Fibroblast of skin of scalp (primary cell): ENCODE results near the gene KLHL35.
"Not testable (repeated sequence)": the region's sequence is repeated elsewhere in the genome, so short reads cannot be mapped to it uniquely, and the experiment has no call there.

Experiments used
- DNase-seq: peaks from one replicate; pipeline ENCODE4 v3.0.0-alpha.2; 2013

Gene KLHL35

DNA sequence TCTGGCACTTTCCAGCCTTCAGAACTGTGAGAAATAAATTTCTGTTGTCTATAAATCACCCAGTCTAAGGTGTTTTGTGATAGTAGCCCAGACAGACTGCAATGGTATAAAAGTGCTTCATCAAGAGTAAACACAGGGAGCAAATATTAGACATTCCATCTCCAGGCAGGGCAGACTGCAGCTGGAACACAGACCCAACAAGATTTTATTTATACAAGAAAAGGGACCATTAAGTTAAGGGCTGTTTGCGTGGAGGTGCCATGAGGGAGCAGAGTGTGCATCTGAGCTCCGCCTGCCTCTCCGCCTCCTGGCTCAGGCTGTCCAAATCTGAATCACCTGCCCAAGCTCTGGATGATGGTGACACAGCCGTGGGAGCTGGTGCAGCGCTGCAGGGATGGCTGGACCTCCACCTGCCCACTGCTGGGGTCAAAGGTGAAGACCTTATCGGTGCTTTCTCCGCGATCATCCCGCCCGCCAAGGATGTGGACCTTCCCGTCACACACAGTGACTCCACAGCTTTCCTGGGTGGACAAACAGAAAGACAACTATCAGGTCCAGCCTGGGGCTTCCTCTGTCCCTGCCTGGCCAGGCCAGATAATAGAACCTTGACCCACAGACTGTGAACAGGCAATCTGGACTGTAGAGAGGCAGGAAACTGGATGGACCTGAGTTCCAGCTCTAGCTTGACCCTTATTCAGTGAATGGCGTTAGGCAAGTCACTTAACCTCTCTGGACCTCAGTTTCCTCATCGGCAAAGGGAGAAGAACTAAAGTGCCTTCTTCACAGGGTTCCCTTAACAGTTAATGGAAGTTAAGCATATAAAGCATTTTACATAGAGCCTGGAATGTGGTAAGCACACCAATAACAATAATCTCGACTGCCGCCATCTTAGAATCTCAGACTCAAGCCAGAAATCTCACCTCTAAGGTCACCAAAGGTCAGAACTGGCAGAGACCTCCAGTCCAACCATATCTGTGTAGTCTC lies 10.5 kb downstream of the KLHL35 start:
- DNase-seq = no peak

- DNase-seq = no peak
Observed at GRCh38 chr11:75421902-75422247, 11.1 kb downstream of the KLHL35 start.

- no peak for DNase-seq
Observed at GRCh38 chr11:75421035-75421602, 11.9 kb downstream of the KLHL35 start.

DNA sequence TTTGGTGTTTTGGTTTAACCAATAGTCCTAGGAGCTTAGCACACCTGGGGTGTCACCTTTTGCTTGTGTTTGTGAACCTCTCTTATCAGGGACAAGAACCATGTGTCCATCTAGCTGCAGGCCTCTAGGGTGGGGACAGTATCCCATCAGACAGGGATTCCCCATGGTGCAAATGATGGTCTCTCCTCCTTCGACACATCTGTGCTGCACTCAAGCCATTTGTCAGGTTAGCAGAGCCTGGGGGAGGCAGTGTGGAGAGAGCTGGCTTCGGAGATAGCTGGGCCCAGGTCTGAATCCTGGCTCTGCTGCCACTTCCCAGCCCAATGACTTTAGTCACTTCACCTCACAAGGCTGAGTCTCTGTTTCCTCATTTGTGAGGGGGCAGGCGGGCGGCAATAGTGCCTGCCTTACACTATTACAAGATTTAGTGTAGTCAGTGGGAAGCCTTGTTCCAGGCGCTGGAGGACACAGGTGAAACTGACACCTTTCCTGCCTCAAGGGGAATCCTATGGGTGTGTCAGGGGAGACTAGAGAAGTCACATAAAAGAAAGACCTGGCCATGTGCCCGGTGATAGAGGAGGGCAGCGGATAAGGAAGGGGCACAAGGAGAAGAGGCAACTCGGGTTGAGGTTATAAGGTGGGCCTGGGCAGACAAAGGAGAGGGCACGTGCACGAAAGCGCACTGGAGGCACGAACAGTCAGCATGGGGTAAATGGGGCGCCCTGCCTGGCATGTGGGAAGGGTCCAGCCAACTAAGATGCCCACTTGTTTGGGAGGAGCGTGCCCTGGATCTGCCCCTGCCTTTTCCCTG lies 12.6 kb downstream of the KLHL35 start:
- DNase-seq = no peak

DNA sequence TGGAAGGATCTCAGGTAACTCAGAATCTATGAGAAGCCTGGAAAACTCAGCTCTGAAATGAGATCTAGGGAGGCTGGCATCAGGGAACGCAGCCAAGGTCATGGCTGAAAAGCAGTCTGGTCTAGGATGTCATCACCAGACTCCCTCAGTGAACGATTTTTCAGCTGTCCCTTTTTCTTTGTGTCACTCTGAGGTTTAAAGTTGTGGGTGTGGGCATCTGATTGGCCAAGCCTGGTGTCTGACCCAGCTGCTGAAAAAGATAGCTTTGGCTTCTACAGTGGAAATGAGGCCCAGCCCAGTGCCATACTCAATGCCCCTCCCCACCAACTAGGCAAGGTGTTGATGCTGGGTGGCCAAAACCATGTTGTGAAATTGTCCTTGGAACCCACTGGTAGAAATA lies 19.1 kb downstream of the KLHL35 start:
- no peak for DNase-seq

DNA sequence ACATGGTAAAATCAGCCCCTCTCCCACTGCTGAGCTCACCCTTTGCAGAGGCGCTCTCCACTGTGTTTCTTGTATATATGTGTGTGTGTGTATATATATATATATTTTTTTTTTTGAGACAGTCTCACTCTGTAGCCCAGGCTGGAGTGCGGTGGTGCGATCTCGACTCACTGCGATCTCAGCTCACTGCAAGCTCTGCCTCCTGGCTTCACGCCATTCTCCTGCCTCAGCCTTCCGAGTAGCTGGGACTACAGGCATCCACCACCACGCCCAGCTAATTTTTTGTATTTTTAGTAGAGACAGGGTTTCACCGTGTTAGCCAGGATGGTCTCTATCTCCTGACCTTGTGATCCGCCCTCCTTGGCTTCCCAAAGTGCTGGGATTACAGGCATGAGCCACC lies 19.9 kb downstream of the KLHL35 start:
- DNase-seq = not testable (repeated sequence)

DNA sequence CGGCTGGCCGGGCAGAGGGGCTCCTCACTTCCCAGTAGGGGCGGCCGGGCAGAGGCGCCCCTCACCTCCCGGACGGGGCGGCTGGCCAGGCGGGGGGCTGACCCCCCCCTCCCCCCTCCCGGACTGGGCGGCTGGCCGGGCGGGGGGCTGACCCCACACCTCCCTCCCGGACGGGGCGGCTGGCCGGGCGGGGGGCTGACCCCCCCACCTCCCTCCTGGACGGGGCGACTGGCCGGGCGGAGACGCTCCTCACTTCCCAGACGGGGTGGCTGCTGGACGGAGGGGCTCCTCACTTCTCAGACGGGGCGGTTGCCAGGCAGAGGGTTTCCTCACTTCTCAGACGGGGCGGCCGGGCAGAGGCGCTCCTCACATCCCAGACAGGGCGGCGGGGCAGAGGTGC lies 23.0 kb downstream of the KLHL35 start:
- not testable (repeated sequence) for DNase-seq

- DNase-seq = no peak
Observed at GRCh38 chr11:75408957-75409219, 24.1 kb downstream of the KLHL35 start.

- DNase-seq = peak; percentile 8
Observed at GRCh38 chr11:75406338-75406777, 26.6 kb downstream of the KLHL35 start.

GRCh38 chr11:75403983-75404658 lies 28.9 kb downstream of the KLHL35 start:
- no peak for DNase-seq

DNA sequence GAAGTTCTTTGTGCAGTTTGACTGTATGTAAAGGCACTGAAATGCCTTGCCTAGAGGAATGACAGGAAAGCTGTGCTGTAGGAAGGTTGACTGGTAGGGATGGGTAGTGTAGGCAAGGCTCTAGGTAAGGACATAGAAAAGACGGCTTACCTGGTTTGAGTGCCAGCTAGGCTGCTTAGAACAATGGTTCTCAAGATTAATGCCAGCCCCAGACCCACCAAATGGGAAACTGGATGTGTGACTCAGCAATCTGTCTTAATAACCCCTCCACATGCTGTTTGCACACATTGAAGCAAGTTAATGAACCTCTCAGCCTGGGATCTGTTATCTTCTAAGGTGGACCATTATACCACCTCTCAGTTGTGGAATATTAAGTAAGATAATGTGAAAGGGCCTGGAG lies 30.0 kb downstream of the KLHL35 start:
- DNase-seq = no peak

DNA sequence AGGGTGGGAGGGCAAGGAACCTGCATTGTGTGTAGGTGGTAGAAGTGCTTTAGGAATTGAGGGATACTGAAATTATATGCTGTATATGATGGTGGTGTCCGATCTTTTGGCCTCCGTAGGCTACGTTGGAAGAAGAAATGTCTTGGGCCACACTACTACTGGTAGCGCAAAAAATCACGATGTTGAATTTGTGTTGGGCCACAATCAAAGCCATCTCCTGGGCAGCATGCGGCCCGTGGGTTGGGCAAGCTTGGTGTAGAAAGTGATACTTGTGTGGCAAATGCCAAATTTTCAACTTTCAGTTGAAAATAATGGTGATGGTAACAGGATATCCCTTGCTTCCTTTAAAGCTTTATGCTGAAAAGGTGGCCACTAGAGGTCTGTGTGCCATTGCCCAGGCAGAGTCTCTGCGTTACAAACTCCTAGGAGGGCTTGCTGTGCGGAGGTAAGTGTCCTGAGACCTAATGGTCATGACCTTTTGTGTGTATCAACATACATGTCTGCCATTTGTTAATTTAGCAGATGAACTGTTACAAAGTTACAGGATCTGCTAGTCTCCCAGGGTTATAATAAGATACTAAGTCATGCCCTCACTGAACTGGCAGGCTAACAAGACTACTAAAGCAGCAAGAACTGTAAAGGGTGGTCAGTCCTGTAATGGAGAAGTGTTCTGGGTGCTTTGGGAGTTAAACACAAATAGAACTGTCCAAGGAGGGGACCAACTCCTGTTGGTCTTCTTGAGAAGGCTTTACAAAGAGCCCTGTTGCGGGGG lies 30.8 kb downstream of the KLHL35 start:
- DNase-seq = no peak

- DNase-seq = peak; percentile 8
Observed at GRCh38 chr11:75400146-75400865, 32.7 kb downstream of the KLHL35 start.

GRCh38 chr11:75399344-75400145 lies 33.5 kb downstream of the KLHL35 start, which contains the start of gene RPS3:
Gene RPS3, plus strand, starts transcription at chr11:75399518. Its CDS starts 30 bp downstream, at chr11:75399548.
- DNase-seq = peak; percentile 93

GRCh38 chr11:75398906-75399305 lies 34.1 kb downstream of the KLHL35 start:
- DNase-seq = no peak

DNA sequence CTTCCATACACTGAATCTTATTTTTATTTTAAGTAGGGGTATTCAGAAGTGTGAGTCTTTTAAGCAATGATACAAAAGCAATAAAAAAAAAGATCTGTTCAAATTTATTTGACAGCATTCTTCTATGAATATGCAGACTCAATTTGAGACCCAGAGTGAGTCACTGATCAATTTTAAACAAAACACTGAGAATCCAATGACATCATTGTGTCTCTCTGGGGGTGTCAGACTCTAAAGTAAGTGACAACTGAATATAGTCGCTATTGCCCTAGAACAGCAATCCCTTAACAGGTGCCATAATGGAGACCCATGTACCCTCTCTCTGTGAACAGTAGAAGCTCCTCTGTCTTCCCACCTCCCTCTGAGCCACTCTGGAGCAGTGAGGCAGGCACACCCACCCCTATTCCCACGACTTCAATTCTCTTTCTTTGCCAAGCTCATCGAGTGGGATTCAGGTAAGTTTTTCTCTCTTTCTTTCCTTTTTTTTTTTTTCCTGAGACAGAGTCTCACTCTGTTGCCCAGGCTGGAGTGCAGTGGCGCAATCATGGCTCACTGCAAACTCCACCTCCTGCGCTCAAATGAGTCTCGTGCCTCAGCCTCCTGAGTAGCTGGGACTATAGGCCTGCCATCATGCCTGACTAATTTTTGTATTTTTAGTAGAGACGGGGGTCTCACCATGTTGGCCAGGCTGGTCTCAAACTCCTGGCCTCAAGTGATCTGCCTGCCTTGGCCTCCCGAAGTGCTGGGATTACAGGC lies 38.7 kb downstream of the KLHL35 start:
- no peak for DNase-seq

- no peak for DNase-seq
Observed at GRCh38 chr11:75389925-75390324, 43.1 kb downstream of the KLHL35 start.

DNA sequence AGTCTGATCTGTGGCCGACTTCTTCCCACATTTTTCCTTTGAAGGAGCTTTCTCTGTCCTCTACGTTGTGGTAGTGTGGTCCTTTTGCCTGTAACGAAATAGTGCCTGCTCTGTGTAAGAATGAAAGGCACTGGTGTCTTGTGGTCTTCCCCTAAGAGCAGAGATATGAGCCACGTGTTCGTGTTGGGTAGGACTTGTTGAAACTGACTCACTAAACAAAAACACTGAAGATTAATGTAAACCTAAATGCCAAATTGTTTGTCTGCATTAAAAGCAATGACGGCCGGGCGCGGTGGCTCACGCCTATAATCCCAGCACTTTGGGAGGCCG lies 43.8 kb downstream of the KLHL35 start:
- no peak for DNase-seq

DNA sequence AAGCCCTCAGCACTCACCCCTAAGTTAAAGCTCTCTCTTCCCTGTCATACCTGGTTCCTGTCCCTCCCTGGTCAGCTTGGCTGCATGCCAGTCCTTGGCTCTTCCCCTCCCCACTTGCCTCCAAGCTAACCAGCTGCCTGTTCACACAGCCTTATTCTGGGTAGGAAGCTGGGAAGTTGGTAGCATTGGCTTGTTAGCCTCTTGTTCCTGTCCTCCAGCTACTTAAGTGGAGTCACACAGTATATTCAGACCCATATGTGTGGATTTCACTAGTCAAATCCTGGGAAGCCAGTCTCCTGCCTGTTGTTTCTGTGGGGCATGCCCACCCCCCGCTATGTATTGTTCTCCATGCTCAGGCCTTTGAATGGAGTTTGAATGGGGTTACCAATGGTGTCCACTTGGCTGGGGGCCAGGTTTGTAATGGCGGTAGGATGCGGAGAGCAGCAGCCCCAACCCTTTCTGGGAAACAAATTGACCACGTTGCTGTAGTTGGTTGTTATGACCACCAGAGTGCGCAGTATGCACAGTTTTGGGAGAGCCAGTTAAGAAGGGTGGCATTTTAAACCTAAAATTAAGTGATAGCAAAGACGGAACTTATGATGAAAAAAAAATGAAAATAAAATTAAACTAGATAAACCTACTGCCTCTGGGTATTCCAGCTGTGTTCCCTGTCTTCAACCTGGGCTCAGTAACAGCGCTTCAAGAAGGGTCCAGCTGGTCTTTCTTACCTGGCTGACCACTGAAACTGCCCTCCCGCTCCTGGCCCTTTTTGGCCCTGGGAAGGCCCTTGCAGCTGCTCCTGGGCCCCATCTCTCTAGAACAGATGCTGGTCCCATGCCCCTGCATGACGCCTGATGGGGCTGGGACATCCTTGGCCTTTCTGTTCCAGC lies 44.4 kb downstream of the KLHL35 start:
- DNase-seq = peak; percentile 82
